Muscle layer of colon (tissue), 2 donors: ENCODE results near the gene TRAPPC14.
"Not testable (repeated sequence)": the region's sequence is repeated elsewhere in the genome, so short reads cannot be mapped to it uniquely, and the experiment has no call there.

Source experiments
- H3K27ac ChIP-seq: one replicate; pipeline ENCODE4 v1.7.0; 2013; ENCODE audit warnings: low read depth, mild to moderate bottlenecking, low read length, moderate library complexity
- H3K27me3 ChIP-seq, 2 donors: one replicate each; pipeline ENCODE4 v1.7.0; 2013; ENCODE audit warnings: low read length in 2 of 2, mild to moderate bottlenecking in 2 of 2; ENCODE audit not compliant: insufficient read depth in 2 of 2, control insufficient read depth in 1 of 2
- H3K36me3 ChIP-seq: one replicate; pipeline ENCODE4 v1.7.0; 2013; ENCODE audit warnings: mild to moderate bottlenecking, low read length; ENCODE audit not compliant: insufficient read depth
- H3K4me1 ChIP-seq: one replicate; pipeline ENCODE4 v1.7.0; 2013; ENCODE audit warnings: mild to moderate bottlenecking, low read length; ENCODE audit not compliant: insufficient read depth
- H3K4me3 ChIP-seq, 2 donors: one replicate each; pipeline ENCODE4 v1.7.0; 2013; ENCODE audit warnings: low read length in 2 of 2, low read depth in 1 of 2, mild to moderate bottlenecking in 1 of 2, moderate library complexity in 1 of 2
- H3K9ac ChIP-seq: one replicate; pipeline ENCODE4 v1.7.0; 2013; ENCODE audit warnings: low read length
- H3K9me3 ChIP-seq: one replicate; pipeline ENCODE4 v1.7.0; 2013; ENCODE audit warnings: mild to moderate bottlenecking, low read length
- donor health status: abdominal sarcoma.
- donor health status: Adenocarcinoma of cecum.

The TRAPPC14 gene

DNA sequence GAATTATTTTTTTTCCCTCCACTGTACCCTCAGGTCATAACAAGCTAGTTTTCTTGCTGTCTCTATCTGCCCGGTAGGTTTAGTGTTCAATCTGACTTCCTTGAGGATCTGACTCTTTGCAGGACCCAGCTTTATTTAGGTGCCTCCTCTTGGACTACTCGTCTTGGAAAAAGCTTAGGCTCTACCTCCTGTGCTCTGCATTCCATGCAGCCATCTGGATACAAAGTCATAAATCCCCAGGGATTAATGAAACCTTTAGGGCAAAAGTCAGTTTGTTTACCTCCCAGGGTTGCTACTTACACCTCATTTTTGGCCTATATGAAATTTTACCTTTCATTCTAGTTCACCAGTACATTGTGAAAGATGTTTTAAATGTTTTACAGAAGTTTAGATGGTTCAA is 27.2 kb upstream of the TRAPPC14 start:
- no peaks in the 10 kb centered on the region for H3K9me3 ChIP-seq
- no peaks in the 10 kb centered on the region for H3K4me1 ChIP-seq

DNA sequence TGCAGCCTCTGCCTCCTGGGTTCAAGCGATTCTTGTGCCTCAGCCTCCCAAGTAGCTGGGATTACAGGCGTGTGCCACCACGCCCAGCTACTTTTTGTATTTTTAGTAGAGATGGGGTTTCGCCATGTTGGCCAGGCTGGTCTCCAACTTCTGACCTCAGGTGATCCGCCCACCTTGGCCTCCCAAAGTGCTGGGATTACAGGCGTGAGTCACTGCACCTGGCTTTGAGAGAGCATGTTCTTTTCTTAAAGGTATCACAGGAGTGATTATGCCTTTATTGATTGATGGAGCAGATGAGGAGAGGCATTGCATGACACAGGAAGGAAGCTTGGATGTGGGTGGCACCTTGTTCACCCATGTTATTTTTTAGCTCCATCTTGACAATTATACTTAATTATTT is 24.6 kb upstream of the TRAPPC14 start:
- H3K9ac ChIP-seq, H3K36me3 ChIP-seq, H3K9me3 ChIP-seq, H3K4me3 ChIP-seq, H3K27ac ChIP-seq, H3K4me1 ChIP-seq, H3K27me3 ChIP-seq: not testable (repeated sequence)

More for the DNA sequence above, 27.2 kb upstream of the TRAPPC14 start:
- no peaks in the 10 kb centered on the region for H3K27me3 ChIP-seq
- no peak overlapping the region for H3K9ac ChIP-seq
- no peak overlapping the region for H3K27ac ChIP-seq
- H3K36me3 ChIP-seq = no peaks in the 10 kb centered on the region
- no peak overlapping the region for H3K4me3 ChIP-seq

DNA sequence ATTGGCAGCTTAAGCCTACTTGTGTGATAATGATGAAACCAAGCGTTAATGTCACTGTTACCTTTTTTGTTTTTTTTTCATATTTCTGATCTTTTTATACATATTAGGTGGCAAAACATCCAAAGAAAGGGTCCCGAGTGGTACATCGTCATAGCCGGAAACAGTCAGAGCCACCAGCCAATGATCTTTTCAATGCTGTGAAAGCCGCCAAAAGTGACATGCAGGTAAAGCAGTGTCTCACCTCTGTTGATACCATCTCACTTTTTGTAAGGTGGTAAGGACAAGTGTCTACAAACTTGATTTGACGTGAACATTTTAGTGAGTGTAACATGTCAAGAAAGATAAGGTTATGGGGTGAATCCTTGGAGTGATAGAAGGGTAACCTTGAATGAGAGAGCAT is 24.1 kb upstream of the TRAPPC14 start:
- H3K4me3 ChIP-seq, H3K9me3 ChIP-seq, H3K27ac ChIP-seq, H3K9ac ChIP-seq, H3K36me3 ChIP-seq, H3K4me1 ChIP-seq, H3K27me3 ChIP-seq: not testable (repeated sequence)

- H3K36me3 ChIP-seq, H3K27me3 ChIP-seq: not testable (repeated sequence)
These were observed 21.6 kb upstream of the TRAPPC14 start for GRCh38 chr7:100180084-100180483.

GRCh38 chr7:100177045-100178001 is 18.8 kb upstream of the TRAPPC14 start, which contains the start of the genes GPC2 and STAG3:
GPC2 (minus strand) TSS chr7:100177381; CDS start chr7:100177199, 182 bp downstream.
STAG3 (plus strand) TSS chr7:100177918; CDS start chr7:100180557, 2,639 bp downstream.
- no peaks in the 10 kb centered on the region for H3K4me1 ChIP-seq
- peak within 1 kb of the TSS; percentile 56 to 70 for H3K4me3 ChIP-seq
- H3K9ac ChIP-seq = no peak within 1 kb of the TSS
- H3K27me3 ChIP-seq = no peaks in the 10 kb centered on the region
- peak within 1 kb of the TSS; percentile 53 for H3K27ac ChIP-seq
- H3K9me3 ChIP-seq = no peaks in the 10 kb centered on the region
- H3K36me3 ChIP-seq = no peaks in the 10 kb centered on the region

More at GRCh38 chr7:100180084-100180483, 21.6 kb upstream of the TRAPPC14 start:
- H3K9me3 ChIP-seq, H3K4me3 ChIP-seq, H3K9ac ChIP-seq, H3K4me1 ChIP-seq, H3K27ac ChIP-seq: not testable (repeated sequence)

- no peaks in the 10 kb centered on the region for H3K27me3 ChIP-seq
- H3K36me3 ChIP-seq = no peaks in the 10 kb centered on the region
- no peaks in the 10 kb centered on the region for H3K4me1 ChIP-seq
- H3K4me3 ChIP-seq = peak overlapping the region; percentile 56 to 70
- peak overlapping the region; percentile 53 for H3K27ac ChIP-seq
- no peak overlapping the region for H3K9ac ChIP-seq
- no peaks in the 10 kb centered on the region for H3K9me3 ChIP-seq
These were observed 17.8 kb upstream of the TRAPPC14 start for GRCh38 chr7:100176096-100177044.

DNA sequence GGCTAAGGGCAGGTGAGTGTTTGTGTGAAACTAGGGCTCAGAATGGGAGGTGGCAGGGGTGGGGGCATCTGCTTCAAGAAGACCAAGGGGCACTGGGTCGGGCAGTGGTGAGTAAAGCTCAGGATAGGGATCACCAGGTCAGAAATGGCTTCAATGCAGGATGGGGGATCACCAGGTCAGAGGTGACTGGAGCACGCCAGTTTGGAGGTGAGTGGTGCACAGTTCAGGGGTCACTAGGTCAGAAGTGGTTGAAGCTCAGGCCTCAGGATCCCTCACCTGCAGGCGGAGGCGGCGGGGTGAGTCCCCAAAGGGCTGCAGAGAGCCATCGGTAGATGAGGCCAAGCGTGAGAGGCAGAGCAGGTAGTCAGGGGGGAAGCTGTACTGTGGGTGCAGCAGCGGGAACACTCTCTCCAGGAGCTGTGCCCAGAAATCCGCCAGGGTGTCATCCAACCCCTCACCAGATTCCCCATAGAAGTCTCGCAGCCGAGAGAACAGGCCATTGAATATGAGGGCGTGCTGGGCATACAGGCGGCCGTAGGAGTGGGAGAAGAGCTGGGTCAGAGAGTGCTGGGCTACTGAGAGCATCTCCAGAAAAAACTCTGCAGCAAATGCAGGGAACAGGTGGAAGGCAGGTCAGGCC is 16.9 kb upstream of the TRAPPC14 start:
- H3K4me3 ChIP-seq = no peak overlapping the region
- no peak overlapping the region for H3K27ac ChIP-seq
- no peaks in the 10 kb centered on the region for H3K36me3 ChIP-seq
- no peaks in the 10 kb centered on the region for H3K9me3 ChIP-seq
- peaks cover 0 to 4% of the 10 kb centered on the region in 2 donors for H3K27me3 ChIP-seq
- H3K9ac ChIP-seq = no peak overlapping the region
- no peaks in the 10 kb centered on the region for H3K4me1 ChIP-seq

DNA sequence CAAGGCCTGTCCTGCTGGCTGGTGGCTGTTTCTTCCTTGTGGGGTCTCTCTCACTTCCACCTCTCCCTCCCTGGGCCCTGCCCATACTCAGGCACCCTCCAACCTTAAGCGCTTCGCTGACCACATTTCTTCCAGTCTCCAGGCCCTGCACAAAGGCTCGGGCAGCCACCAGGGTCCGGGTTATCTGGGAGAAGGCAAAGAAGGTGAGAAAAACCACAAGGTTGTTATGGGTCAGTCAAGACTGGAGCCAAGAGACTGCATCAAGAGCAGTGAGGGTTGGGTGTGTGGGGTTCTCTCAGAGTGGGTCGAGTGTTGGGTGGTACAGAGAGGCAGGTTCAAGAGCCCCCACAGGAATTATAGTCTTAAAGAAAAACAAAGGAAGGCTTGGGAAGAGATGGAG is 16.1 kb upstream of the TRAPPC14 start:
- Histone ChIP-seq H3K36me3 (no peaks in the 10 kb centered on the region), H3K9ac (no peak overlapping the region), H3K9me3 (no peaks in the 10 kb centered on the region), H3K27ac (no peak overlapping the region), H3K27me3 (peaks cover 0 to 8% of the 10 kb centered on the region in 2 donors), H3K4me1 (no peaks in the 10 kb centered on the region), H3K4me3 (no peak overlapping the region)

DNA sequence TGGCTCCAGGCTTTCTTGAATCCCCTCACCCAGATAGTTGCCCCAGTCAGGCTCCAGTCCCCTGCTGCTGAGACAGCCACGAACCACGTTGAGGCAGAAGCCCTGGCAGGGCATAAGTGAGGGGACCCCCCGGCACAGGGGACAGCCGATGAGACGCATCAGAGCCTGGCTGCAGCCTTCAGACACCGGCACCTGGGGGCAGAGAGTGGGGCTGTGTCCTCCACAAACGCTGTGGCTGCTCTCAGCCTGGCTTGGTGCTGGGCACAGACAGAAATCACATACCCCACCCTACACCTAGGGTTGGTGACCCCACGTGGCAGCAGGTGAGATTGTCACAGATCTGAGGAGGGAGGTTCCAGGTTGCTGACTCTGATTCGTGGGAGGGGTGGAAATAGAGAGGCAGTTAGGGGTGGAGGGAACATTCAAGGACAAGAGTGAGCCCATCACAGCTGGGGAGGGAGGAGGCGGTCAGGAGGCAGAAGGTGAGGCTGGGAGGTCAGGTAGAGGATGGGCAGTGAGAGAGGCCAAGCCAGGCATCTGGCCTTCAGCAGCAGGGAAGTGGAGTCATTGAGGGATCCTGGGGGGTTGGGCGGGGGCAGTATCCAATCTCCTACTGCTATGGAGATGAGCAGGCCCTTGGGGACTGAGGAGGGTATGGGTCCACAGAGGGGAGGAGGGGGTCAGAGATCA is 15.4 kb upstream of the TRAPPC14 start:
- Histone ChIP-seq H3K4me1 (no peaks in the 10 kb centered on the region), H3K36me3 (no peaks in the 10 kb centered on the region), H3K27ac (no peak overlapping the region), H3K9me3 (no peaks in the 10 kb centered on the region), H3K9ac (no peak overlapping the region), H3K4me3 (no peak overlapping the region), H3K27me3 (peaks cover 0 to 8% of the 10 kb centered on the region in 2 donors)

DNA sequence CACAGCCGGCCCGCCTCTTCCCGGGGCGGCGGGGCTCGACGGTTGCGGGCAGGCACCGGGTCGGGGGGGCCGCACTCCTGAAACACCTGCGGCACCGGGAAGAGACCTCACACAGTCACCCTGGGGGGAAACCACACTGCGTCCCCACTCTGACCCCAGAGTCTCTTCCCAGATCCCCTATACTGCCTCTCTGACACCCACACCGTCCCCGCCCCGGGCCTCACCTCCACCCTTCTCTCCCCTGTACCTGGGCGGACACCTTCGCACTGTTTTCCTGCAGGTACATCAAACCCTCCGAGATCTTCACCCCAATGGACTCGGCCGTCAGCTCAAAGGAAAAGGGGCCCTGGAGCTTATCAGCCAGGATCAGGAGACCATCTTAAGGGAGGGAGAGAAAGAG is 13.3 kb upstream of the TRAPPC14 start:
- no peak overlapping the region for H3K4me3 ChIP-seq
- H3K9ac ChIP-seq = no peak overlapping the region
- no peaks in the 10 kb centered on the region for H3K36me3 ChIP-seq
- H3K9me3 ChIP-seq = no peaks in the 10 kb centered on the region
- peaks cover 0 to 8% of the 10 kb centered on the region in 2 donors for H3K27me3 ChIP-seq
- H3K4me1 ChIP-seq = peaks cover 15% of the 10 kb centered on the region
- H3K27ac ChIP-seq = no peak overlapping the region
